SK-N-DZ (cell line): ENCODE measurements around the gene ADCY7.
"Not testable (repeated sequence)": the region's sequence is repeated elsewhere in the genome, so short reads cannot be mapped to it uniquely, and the experiment has no call there.

Experiments used
- DNase-seq: peaks from one replicate; pipeline ENCODE4 v3.0.0-alpha.2; 2015; ENCODE audit warnings: low spot score

The ADCY7 gene

GRCh38 chr16:50334106-50334975, 68.0 kb downstream of the ADCY7 start:
- no peak for DNase-seq

GRCh38 chr16:50335196-50335958, 69.0 kb downstream of the ADCY7 start:
- DNase-seq, result no peak

GRCh38 chr16:50336884-50337283, 70.5 kb downstream of the ADCY7 start:
- DNase-seq, result no peak

- no peak for DNase-seq
Observed at GRCh38 chr16:50338371-50339231, 72.2 kb downstream of the ADCY7 start.

- DNase-seq, result no peak
Observed at GRCh38 chr16:50340578-50340977, 74.2 kb downstream of the ADCY7 start.

- not testable (repeated sequence) for DNase-seq
Observed at GRCh38 chr16:50343566-50343965, 77.2 kb downstream of the ADCY7 start.

- not testable (repeated sequence) for DNase-seq
Observed at GRCh38 chr16:50345210-50345609, 78.9 kb downstream of the ADCY7 start.

- DNase-seq, result no peak
Observed at GRCh38 chr16:50351116-50351515, 84.8 kb downstream of the ADCY7 start.

GRCh38 chr16:50351952-50352351, 85.6 kb downstream of the ADCY7 start:
- DNase-seq, result no peak

- no peak for DNase-seq
Observed at GRCh38 chr16:50354082-50354481, 87.7 kb downstream of the ADCY7 start.

GRCh38 chr16:50354629-50355456, 88.5 kb downstream of the ADCY7 start:
- DNase-seq, result no peak

GRCh38 chr16:50359626-50360025, 93.3 kb downstream of the ADCY7 start:
- no peak for DNase-seq

GRCh38 chr16:50360033-50360778, 93.9 kb downstream of the ADCY7 start:
- DNase-seq, result no peak

- DNase-seq, result no peak
Observed at GRCh38 chr16:50360779-50361178, 94.4 kb downstream of the ADCY7 start.

GRCh38 chr16:50363656-50364055, 97.3 kb downstream of the ADCY7 start:
- DNase-seq, result no peak

- no peak for DNase-seq
Observed at GRCh38 chr16:50365791-50366575, 99.6 kb downstream of the ADCY7 start.
